NCI-H146 treated with DMSO at 0.1 percent for 48 hours (cell line): ENCODE data around the gene CCDC192.
A peak's percentile ranks its signal among the peaks of the same experiment; 100 is the strongest.

Experiments used
- DNase-seq: peaks from one replicate; lab custom pipeline; 2025; ENCODE audit not compliant: unreplicated experiment; lab: John Stamatoyannopoulos, UW

CCDC192 gene

GRCh38 chr5:127805448-127805847 is 102.3 kb downstream of the CCDC192 start:
- no peak for DNase-seq

GRCh38 chr5:127806776-127807175 is 103.6 kb downstream of the CCDC192 start:
- DNase-seq: no peak

GRCh38 chr5:127809533-127809932 is 106.3 kb downstream of the CCDC192 start:
- no peak for DNase-seq

- DNase-seq: no peak
Observed at GRCh38 chr5:127810017-127810416, 106.8 kb downstream of the CCDC192 start.

- no peak for DNase-seq
Observed at GRCh38 chr5:127810707-127811490, 107.7 kb downstream of the CCDC192 start.

- DNase-seq: no peak
Observed at GRCh38 chr5:127812570-127812969, 109.4 kb downstream of the CCDC192 start.

- DNase-seq: no peak
Observed at GRCh38 chr5:127813633-127814587, 110.7 kb downstream of the CCDC192 start.

GRCh38 chr5:127814588-127814973 is 111.4 kb downstream of the CCDC192 start:
- no peak for DNase-seq

GRCh38 chr5:127820910-127821553 is 117.8 kb downstream of the CCDC192 start:
- DNase-seq: no peak

GRCh38 chr5:127821896-127822295 is 118.7 kb downstream of the CCDC192 start:
- no peak for DNase-seq

GRCh38 chr5:127824126-127824525 is 120.9 kb downstream of the CCDC192 start:
- no peak for DNase-seq

- no peak for DNase-seq
Observed at GRCh38 chr5:127826011-127826410, 122.8 kb downstream of the CCDC192 start.

- no peak for DNase-seq
Observed at GRCh38 chr5:127827451-127827850, 124.3 kb downstream of the CCDC192 start.

GRCh38 chr5:127830157-127830556 is 127.0 kb downstream of the CCDC192 start:
- DNase-seq: no peak

GRCh38 chr5:127830829-127831598 is 127.8 kb downstream of the CCDC192 start:
- DNase-seq: no peak

- no peak for DNase-seq
Observed at GRCh38 chr5:127832067-127832466, 128.9 kb downstream of the CCDC192 start.

GRCh38 chr5:127834094-127834531 is 130.9 kb downstream of the CCDC192 start:
- DNase-seq: peak; percentile 66

- DNase-seq: peak; percentile 66
Observed at GRCh38 chr5:127834554-127834953, 131.4 kb downstream of the CCDC192 start.

- no peak for DNase-seq
Observed at GRCh38 chr5:127838661-127839060, 135.5 kb downstream of the CCDC192 start.

GRCh38 chr5:127839072-127839471 is 135.9 kb downstream of the CCDC192 start:
- no peak for DNase-seq
